Fibroblast of lung (primary cell): Measurements from ENCODE around the gene ELFN2. TPM values are rescaled to one million over a fixed set of nuclear protein-coding genes. Genes with fewer than 3 reads are reported as not detected.

Experiments
- DNase-seq, 2 donors: peaks; one replicate each; pipeline versions ENCODE4 v3.0.0 to v3.0.0-alpha.2; 2010; ENCODE audit warnings: low read depth in 2 of 2
- H2AFZ ChIP-seq: 2 replicates; pipeline ENCODE4 v1.5.1; 2012; ENCODE audit warnings: low read length, control low read depth, inconsistent platforms
- H3K27ac ChIP-seq: 2 replicates; pipeline ENCODE4 v1.5.1; 2011; ENCODE audit warnings: low read length, control low read depth; ENCODE audit not compliant: insufficient read depth
- H3K27me3 ChIP-seq: 2 replicates; pipeline ENCODE4 v1.5.1; 2011; ENCODE audit warnings: mild to moderate bottlenecking, low read length; ENCODE audit not compliant: control insufficient read depth, insufficient read depth
- H3K36me3 ChIP-seq: 2 replicates; pipeline ENCODE4 v1.5.1; 2011; ENCODE audit warnings: low read length; ENCODE audit not compliant: control insufficient read depth, insufficient read depth
- H3K4me1 ChIP-seq: 2 replicates; pipeline ENCODE4 v1.5.1; 2011; ENCODE audit warnings: low read length; ENCODE audit not compliant: control insufficient read depth, insufficient read depth; ENCODE audit errors: extremely low read depth
- H3K4me2 ChIP-seq: 2 replicates; pipeline ENCODE4 v1.5.1; 2011; ENCODE audit warnings: low read length, control low read depth; ENCODE audit not compliant: insufficient read depth; ENCODE audit errors: extremely low read depth
- H3K4me3 ChIP-seq, 4 experiments: fragments of 200-600 bp in 1 of 4; sonication (generic) in 1 of 4; replicated peaks in 1 of 4; 2 replicates each; pipeline ENCODE4 v1.5.1; 2011 to 2016; ENCODE audit warnings: low read length in 4 of 4, low read depth in 3 of 4, mild to moderate bottlenecking in 3 of 4, control low read depth in 2 of 4, inconsistent platforms in 1 of 4, mixed read lengths in 1 of 4; ENCODE audit not compliant: insufficient read depth in 1 of 4; ENCODE audit errors: control extremely low read depth in 1 of 4
- H3K79me2 ChIP-seq: 2 replicates; pipeline ENCODE4 v1.5.1; 2012; ENCODE audit warnings: mild to moderate bottlenecking, low read length, inconsistent platforms; ENCODE audit not compliant: control insufficient read depth, insufficient read depth
- H3K9ac ChIP-seq: 2 replicates; pipeline ENCODE4 v1.5.1; 2011; ENCODE audit warnings: mild to moderate bottlenecking, low read length, control low read depth; ENCODE audit not compliant: insufficient read depth
- H3K9me3 ChIP-seq: 2 replicates; pipeline ENCODE4 v1.5.1; 2012; ENCODE audit warnings: low read depth, low read length; ENCODE audit not compliant: control insufficient read depth, insufficient read depth
- H4K20me1 ChIP-seq: 2 replicates; pipeline ENCODE4 v1.5.1; 2011; ENCODE audit warnings: low read length; ENCODE audit not compliant: control insufficient read depth, insufficient read depth; ENCODE audit errors: extremely low read depth
- EZH2 ChIP-seq: IDR thresholded peaks from 2 replicates; pipeline ENCODE4 v1.5.1; 2012; ENCODE audit warnings: low read length, control low read depth, mild to moderate bottlenecking; ENCODE audit errors: missing control alignments
- polyA plus RNA-seq, 2 donors: library from polyadenylated mRNA; depleted of rRNA in 1 of 2; stranded (reverse) in 1 of 2; unstranded in 1 of 2; fragments of >200 nt; gene quantifications; 2 replicates each; pipeline ENCODE4 v1.2.1, GENCODE V29; 2011 to 2012; ENCODE audit warnings: missing spikeins in 1 of 2
- total RNA-seq: library from RNA; depleted of rRNA; stranded (reverse); fragments of >200 nt; gene quantifications from 2 replicates; pipeline ENCODE4 v1.2.1, GENCODE V29; 2014
- TF ChIP-seq, protein P1 (sequence below), 2 donors: IDR thresholded peaks in 1 of 2; conservative IDR thresholded peaks in 1 of 2; 1 replicate in 1 of 2; 2 replicates in 1 of 2; pipeline ENCODE4 v1.5.1; 2011 to 2012; ENCODE audit warnings: low read length in 2 of 2, control low read depth in 1 of 2, inconsistent platforms in 1 of 2, low read depth in 1 of 2, mild to moderate bottlenecking in 1 of 2

The ELFN2 gene
- total and polyA plus RNA-seq, 2 donors (not counting 1 experiment from before 2014, with no cell fraction given) = under 0.01 to 0.02 TPM

DNA sequence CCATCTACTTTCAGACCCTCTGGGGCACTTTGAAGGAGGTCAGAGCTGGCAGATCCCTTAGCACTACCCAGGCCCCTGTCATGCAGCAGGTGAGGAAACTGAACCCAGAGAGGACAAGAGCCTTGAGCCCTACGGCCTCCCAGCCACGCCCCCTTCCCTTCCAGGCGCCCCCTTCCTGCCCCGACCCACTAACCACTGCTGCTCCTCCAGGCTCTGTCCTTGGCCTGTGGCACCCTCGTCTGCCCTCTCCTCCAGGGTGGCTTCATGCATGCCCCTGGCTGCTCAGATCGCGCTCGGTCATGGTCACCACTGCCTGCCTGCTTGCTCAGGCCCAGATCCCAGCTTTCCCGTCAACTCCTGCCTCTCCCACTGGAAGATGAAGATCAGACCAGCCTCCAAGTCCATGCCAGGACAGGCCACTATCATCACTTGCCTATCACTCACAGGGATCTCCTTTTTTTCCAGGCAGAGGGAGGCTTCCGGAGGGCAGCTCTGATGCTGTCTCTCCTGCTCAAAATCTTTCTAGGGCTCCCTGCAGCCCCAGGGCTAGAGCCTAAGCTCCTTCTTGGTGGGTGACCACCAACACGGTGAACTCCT, 30.7 kb downstream of the ELFN2 start:
- TF ChIP-seq, protein P1, sequence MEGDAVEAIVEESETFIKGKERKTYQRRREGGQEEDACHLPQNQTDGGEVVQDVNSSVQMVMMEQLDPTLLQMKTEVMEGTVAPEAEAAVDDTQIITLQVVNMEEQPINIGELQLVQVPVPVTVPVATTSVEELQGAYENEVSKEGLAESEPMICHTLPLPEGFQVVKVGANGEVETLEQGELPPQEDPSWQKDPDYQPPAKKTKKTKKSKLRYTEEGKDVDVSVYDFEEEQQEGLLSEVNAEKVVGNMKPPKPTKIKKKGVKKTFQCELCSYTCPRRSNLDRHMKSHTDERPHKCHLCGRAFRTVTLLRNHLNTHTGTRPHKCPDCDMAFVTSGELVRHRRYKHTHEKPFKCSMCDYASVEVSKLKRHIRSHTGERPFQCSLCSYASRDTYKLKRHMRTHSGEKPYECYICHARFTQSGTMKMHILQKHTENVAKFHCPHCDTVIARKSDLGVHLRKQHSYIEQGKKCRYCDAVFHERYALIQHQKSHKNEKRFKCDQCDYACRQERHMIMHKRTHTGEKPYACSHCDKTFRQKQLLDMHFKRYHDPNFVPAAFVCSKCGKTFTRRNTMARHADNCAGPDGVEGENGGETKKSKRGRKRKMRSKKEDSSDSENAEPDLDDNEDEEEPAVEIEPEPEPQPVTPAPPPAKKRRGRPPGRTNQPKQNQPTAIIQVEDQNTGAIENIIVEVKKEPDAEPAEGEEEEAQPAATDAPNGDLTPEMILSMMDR (conservative IDR thresholded peaks at IDR 0.05 in 1 of 2, IDR thresholded peaks at IDR 0.05 in 1 of 2; ENCODE audit: low read depth in 1 of 2, low read length in 2 of 2) = no peak
- no peak for TF ChIP-seq EZH2
- no peaks in the 10 kb centered on the region for H4K20me1 ChIP-seq
- H3K4me2 ChIP-seq = no peak overlapping the region
- H3K79me2 ChIP-seq = no peaks in the 10 kb centered on the region
- no peak overlapping the region for H3K4me3 ChIP-seq
- no peak for DNase-seq
- H3K27ac ChIP-seq = no peak overlapping the region
- H3K9ac ChIP-seq = no peak overlapping the region
- no peak overlapping the region for H2AFZ ChIP-seq
- H3K9me3 ChIP-seq = no peaks in the 10 kb centered on the region
- no peaks in the 10 kb centered on the region for H3K36me3 ChIP-seq
- H3K27me3 ChIP-seq = no peaks in the 10 kb centered on the region
- no peaks in the 10 kb centered on the region for H3K4me1 ChIP-seq

DNA sequence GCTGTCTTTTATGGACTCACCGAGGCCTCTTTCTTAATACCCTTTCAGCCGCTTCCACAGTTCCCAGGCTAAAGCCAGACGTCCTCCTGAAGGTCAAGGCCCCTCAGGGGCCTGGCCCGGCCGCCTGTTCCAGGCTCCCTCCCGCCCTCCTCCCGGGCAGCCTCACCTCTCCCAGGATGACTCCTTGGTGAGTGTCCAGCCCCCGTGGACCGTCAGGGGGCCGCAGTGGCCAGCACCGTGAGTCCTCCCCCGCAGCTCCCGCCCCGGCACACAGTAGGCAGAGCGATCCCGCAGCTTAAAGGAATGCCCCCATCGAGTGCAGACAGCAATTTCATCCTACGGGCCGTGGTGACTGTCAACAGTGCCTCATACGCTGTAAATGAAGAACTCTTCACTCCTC, 32.9 kb downstream of the ELFN2 start:
- DNase-seq = no peak
- Histone ChIP-seq H3K36me3 (no peaks in the 10 kb centered on the region), H3K27ac (no peak overlapping the region), H3K79me2 (no peaks in the 10 kb centered on the region), H4K20me1 (no peaks in the 10 kb centered on the region), H3K4me1 (no peaks in the 10 kb centered on the region), H2AFZ (no peak overlapping the region), H3K27me3 (no peaks in the 10 kb centered on the region), H3K9ac (no peak overlapping the region), H3K4me2 (no peak overlapping the region), H3K9me3 (no peaks in the 10 kb centered on the region), H3K4me3 (no peak overlapping the region)
- no peak for TF ChIP-seq EZH2

DNA sequence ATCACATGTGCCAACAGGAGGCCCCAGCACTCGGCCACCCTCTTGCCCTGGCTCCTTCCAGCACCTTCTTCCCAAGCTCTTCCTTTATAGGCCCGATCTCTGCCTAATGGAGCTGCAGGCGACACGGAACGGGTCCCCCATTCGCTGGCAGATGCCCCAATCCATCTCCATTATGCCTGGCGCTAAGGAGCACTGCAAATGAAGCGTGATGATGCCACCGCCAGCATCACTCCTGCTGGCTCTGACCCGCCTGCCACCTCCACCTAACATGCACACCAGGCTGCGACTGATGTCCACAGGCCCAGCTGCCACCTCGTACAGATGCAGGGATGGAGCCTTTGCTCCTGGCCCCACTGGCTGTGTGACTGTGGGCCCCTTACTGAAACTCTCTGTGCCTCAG, 33.5 kb downstream of the ELFN2 start:
- no peak for TF ChIP-seq EZH2
- TF ChIP-seq, protein P1 (conservative IDR thresholded peaks at IDR 0.05 in 1 of 2, IDR thresholded peaks at IDR 0.05 in 1 of 2; ENCODE audit: low read depth in 1 of 2, low read length in 2 of 2) = no peak
- no peaks in the 10 kb centered on the region for H3K27me3 ChIP-seq
- no peak for DNase-seq
- no peaks in the 10 kb centered on the region for H3K9me3 ChIP-seq
- no peak overlapping the region for H3K27ac ChIP-seq
- H3K36me3 ChIP-seq = no peaks in the 10 kb centered on the region
- H3K79me2 ChIP-seq = no peaks in the 10 kb centered on the region
- no peak overlapping the region for H2AFZ ChIP-seq
- H3K4me3 ChIP-seq = no peak overlapping the region
- H3K4me1 ChIP-seq = no peaks in the 10 kb centered on the region
- H3K4me2 ChIP-seq = no peak overlapping the region
- H4K20me1 ChIP-seq = no peaks in the 10 kb centered on the region
- H3K9ac ChIP-seq = no peak overlapping the region
